SJSA1 (cell line): ENCODE results near the gene SYK. TPM values are rescaled to one million over a fixed set of nuclear protein-coding genes. Genes with fewer than 3 reads are reported as not detected.

Experiments
- DNase-seq, 2 experiments: peaks; one replicate each; pipeline ENCODE4 v3.0.0-alpha.2; 2015 to 2020; ENCODE audit warnings: low spot score in 2 of 2, low read depth in 1 of 2
- H3K27ac ChIP-seq: fragments of 250-450 bp; sonication (Bioruptor Pico); 2 replicates; pipeline ENCODE4 v1.5.1; 2020; ENCODE audit warnings: mild to moderate bottlenecking, moderate library complexity
- H3K27me3 ChIP-seq: fragments of 250-450 bp; sonication (Bioruptor Pico); replicated peaks from 2 replicates; pipeline ENCODE4 v1.5.1; 2020; ENCODE audit warnings: mild to moderate bottlenecking, moderate library complexity
- H3K36me3 ChIP-seq: fragments of 250-450 bp; sonication (Bioruptor Pico); 2 replicates; pipeline ENCODE4 v1.5.1; 2020; ENCODE audit warnings: mild to moderate bottlenecking
- H3K4me1 ChIP-seq: fragments of 250-450 bp; sonication (Bioruptor Pico); replicated peaks from 2 replicates; pipeline ENCODE4 v1.6.1; 2021; ENCODE audit warnings: mild to moderate bottlenecking
- H3K4me3 ChIP-seq: fragments of 250-450 bp; sonication (Bioruptor Pico); 2 replicates; pipeline ENCODE4 v1.5.1; 2020; ENCODE audit warnings: mild to moderate bottlenecking
- H3K9me3 ChIP-seq: fragments of 250-450 bp; sonication (Bioruptor Pico); replicated peaks from 2 replicates; pipeline ENCODE4 v1.5.1; 2020; ENCODE audit warnings: mild to moderate bottlenecking
- total RNA-seq: library from RNA; depleted of rRNA; stranded (reverse); fragments of >200 nt; shearing (Covaris generic); gene quantifications from 2 replicates; pipeline ENCODE4 v1.2.3, GENCODE V29; 2014

SYK gene
- total RNA-seq, 1 experiment from 2014 or later: not detected

DNA sequence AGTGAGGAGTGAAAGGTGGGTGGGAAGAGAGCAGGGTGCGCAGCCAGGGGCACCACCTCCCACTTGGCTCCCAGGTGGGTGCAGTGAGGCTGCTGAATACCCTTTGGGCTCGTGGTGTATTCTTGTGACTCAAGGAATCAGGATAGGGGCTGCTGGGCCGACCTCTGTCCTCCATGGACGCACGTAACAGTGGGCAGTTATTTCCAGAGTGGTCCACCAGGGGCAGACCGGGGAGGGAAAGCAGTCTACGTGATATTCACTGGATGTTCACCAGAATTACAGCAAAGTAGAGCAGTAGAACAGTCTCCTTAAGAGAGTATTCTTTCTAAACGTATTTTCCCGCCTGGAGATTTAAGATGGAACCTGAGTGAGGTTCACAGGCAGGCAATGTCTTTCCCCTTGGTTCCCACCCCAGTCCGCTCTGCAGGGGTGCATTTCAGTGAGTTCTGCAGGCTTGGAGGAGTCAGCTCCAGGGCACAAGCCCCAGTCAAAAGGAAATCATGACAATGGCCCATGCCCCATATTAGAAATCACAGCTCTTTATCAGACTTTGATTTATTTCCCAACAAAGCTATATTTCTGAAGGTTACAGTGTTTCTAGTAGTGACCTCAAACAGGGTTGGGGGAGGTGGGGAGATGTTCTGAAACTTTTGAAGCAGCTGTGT is 88.7 kb downstream of the SYK start:
- Histone ChIP-seq H3K27me3 (no peaks in the 10 kb centered on the region; the same call in 1 of the 2 replicates), H3K9me3 (no peaks in the 10 kb centered on the region), H3K27ac (no peak overlapping the region), H3K4me3 (no peak overlapping the region), H3K36me3 (no peaks in the 10 kb centered on the region), H3K4me1 (no peaks in the 10 kb centered on the region)
- no peak for DNase-seq

DNA sequence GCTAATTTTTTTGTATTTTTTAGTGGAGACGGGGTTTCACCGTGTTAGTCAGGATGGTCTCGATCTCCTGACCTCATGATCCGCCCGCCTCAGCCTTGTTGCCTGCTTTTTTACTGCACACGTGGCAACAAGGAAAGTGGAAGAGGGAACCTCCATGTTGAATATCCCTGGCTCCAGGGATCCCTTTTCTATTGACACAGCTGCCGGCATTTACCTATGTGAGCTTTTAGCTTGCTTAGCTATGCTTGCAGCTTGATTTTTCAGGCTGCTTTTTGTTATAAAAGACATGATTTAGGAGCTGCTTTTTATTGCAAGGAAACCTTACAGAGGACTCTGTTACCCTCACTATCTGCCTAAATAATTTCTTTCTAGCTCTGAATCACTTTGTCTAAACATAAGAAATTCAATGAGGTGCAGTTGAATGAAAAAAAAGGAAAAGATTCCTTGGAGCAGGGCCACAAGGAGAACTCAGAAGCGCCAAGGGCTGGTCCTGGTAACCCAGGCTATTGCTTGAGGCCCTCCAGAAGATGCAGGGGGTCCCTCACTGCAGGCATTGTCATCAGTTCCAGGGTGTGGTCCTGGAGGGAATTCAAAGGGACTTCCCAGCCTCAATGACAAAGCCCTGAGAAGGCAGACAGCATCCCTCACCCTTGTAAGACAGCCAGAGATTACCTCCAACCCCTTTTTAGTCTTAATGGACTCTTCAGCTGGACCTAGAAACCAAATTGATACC is 89.9 kb downstream of the SYK start:
- DNase-seq: no peak
- H3K36me3 ChIP-seq: no peaks in the 10 kb centered on the region
- H3K4me3 ChIP-seq: no peak overlapping the region
- H3K27ac ChIP-seq: no peak overlapping the region
- no peaks in the 10 kb centered on the region; the same call in 1 of the 2 replicates for H3K27me3 ChIP-seq
- no peaks in the 10 kb centered on the region for H3K9me3 ChIP-seq
- no peaks in the 10 kb centered on the region for H3K4me1 ChIP-seq

DNA sequence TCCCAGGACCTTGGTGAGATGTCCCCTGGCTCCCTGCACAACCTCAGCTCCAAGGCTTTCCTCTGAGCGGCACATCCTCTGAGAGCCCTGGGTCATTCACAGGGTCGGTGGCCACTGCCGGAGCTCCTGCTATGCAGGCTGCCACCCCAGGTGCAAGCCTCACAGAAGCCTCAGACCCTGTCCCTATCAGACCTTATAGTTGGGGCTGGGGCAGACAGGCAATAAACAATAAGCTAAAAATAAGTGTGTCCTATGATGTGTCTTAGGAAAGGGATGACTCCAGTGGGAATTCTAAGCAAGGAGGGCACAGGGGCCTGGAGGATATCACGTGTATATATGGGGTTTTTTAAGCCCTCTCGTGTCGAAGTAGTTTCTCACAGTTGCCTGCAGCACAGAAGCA is 91.3 kb downstream of the SYK start:
- Histone ChIP-seq H3K27me3 (no peaks in the 10 kb centered on the region; the same call in 1 of the 2 replicates), H3K36me3 (no peaks in the 10 kb centered on the region), H3K4me1 (no peaks in the 10 kb centered on the region), H3K9me3 (no peaks in the 10 kb centered on the region), H3K4me3 (no peak overlapping the region), H3K27ac (no peak overlapping the region)
- no peak for DNase-seq

DNA sequence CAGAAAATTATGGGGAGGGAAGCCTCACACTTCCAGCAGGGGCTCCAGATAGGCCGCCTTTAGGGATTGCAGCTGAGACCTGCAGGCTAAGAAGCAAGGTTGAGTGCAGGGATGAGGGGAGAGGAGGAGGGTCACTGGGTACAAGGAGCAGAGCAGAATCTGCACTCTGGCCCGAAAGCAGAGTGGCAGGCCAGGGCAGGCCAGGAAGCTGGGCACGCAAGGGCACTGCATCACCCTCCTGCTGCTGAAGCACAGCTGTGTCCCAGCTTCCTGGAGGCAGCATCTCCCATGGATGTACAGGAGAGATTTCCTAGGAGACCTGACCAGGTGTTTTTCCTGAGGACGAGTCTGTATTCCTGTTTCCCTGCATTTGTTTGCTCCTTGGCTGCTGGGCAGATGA is 92.1 kb downstream of the SYK start:
- Histone ChIP-seq H3K36me3 (no peaks in the 10 kb centered on the region), H3K4me1 (no peaks in the 10 kb centered on the region), H3K9me3 (no peaks in the 10 kb centered on the region), H3K4me3 (no peak overlapping the region), H3K27me3 (no peaks in the 10 kb centered on the region; the same call in 1 of the 2 replicates), H3K27ac (no peak overlapping the region)
- DNase-seq: no peak

DNA sequence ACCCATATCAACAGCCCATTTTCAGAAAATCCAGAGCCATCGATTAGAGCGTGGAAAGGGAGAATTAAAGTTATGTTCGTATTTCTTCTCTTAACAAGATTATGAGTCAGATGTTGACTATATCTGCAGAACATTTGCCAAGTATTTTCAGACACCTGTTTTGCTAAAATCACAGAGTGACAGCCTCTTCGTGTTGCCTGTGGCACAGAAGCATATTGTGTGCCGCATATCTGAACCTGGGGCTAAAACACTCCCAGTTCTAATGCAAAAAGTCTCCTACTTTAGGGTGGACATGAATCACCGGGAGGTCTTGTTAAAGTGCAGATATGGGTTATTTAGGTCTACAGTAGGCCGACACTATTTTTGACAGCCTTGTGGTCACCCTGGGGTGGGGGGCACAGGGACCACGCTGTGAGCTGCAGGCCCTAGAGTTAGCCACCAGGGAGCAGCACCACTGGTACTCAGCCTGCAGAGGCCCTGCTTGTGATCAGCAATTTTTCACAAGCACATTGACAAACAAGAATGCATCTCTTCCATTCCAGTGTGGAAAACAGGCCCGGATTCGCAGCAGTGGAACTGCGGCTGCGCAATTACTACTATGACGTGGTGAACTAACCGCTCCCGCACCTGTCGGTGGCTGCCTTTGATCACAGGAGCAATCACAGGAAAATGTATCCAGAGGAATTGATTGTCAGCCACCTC is 93.5 kb downstream of the SYK start:
- DNase-seq: no peak
- Histone ChIP-seq H3K27me3 (no peaks in the 10 kb centered on the region; the same call in 1 of the 2 replicates), H3K9me3 (no peaks in the 10 kb centered on the region), H3K4me3 (no peak overlapping the region), H3K36me3 (no peaks in the 10 kb centered on the region), H3K4me1 (no peaks in the 10 kb centered on the region), H3K27ac (no peak overlapping the region)

DNA sequence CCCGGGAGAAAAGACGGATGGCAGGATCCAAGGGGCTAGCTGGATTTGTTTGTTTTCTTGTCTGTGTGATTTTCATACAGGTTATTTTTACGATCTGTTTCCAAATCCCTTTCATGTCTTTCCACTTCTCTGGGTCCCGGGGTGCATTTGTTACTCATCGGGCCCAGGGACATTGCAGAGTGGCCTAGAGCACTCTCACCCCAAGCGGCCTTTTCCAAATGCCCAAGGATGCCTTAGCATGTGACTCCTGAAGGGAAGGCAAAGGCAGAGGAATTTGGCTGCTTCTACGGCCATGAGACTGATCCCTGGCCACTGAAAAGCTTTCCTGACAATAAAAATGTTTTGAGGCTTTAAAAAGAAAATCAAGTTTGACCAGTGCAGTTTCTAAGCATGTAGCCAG is 94.2 kb downstream of the SYK start:
- H3K36me3 ChIP-seq: no peaks in the 10 kb centered on the region
- H3K4me3 ChIP-seq: no peak overlapping the region
- H3K4me1 ChIP-seq: no peaks in the 10 kb centered on the region
- DNase-seq: no peak
- H3K27ac ChIP-seq: no peak overlapping the region
- H3K9me3 ChIP-seq: no peaks in the 10 kb centered on the region
- H3K27me3 ChIP-seq: no peaks in the 10 kb centered on the region

DNA sequence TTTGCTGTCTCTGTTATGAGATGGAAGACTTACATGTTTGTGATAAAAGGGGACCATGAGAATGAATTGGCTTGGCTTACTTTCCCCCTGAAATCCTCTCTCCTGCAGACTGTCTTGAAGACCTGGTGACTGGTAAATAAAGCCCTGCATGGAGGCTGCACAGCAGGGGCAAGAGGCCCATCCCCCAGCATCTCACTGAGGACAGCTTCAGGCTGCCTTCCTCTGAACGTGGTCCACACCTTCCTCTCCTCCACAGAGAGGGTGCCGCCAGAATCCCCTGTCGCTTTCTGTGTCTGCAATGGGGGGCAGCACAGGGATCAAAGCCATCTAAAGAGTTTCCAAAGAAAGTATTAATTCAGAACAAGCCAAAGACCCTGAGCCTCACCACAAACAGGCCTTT is 94.6 kb downstream of the SYK start:
- H3K27ac ChIP-seq: no peak overlapping the region
- H3K27me3 ChIP-seq: no peaks in the 10 kb centered on the region
- H3K36me3 ChIP-seq: no peaks in the 10 kb centered on the region
- H3K4me3 ChIP-seq: no peak overlapping the region
- DNase-seq: no peak
- no peaks in the 10 kb centered on the region for H3K4me1 ChIP-seq
- no peaks in the 10 kb centered on the region for H3K9me3 ChIP-seq

DNA sequence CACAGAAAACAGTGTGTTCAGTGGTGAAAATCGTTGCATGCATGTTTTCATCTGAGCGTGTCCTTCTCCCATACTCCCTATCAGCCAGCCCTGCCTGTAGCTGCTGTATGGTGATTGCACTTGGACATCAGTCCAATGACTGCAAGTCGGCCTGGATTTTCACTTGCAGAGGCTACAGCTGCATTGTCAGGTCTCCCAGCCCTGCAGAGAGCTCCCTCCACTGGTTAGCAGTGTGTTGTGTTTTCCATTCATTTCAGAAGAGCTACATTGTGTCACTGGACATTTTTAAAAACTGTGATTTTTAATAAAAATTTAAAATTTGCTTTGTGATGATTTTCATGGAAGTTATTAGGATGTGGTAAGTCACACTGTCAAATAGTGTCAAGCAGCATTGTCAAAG is 96.6 kb downstream of the SYK start:
- H3K4me3 ChIP-seq: no peak overlapping the region
- H3K27ac ChIP-seq: no peak overlapping the region
- no peaks in the 10 kb centered on the region for H3K36me3 ChIP-seq
- no peaks in the 10 kb centered on the region for H3K9me3 ChIP-seq
- no peaks in the 10 kb centered on the region for H3K27me3 ChIP-seq
- DNase-seq: no peak
- H3K4me1 ChIP-seq: no peaks in the 10 kb centered on the region

DNA sequence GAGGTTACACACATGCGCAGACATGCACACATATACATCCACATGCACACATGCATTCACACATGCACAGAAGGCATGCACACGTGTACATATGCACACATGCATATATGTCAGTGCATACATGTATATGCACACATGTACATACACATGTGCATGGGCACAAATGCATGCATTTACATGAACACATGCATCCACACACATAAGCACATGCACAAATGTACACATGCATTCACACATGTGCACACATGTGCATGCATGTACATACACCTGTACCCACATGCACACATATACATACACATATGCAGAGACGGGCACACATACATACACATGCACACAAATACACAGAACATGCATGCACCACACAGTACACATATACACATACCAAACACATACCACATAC is 97.7 kb downstream of the SYK start:
- no peak for DNase-seq
- Histone ChIP-seq H3K9me3 (no peaks in the 10 kb centered on the region), H3K27ac (no peak overlapping the region), H3K4me3 (no peak overlapping the region), H3K36me3 (no peaks in the 10 kb centered on the region), H3K4me1 (no peaks in the 10 kb centered on the region), H3K27me3 (no peaks in the 10 kb centered on the region)

DNA sequence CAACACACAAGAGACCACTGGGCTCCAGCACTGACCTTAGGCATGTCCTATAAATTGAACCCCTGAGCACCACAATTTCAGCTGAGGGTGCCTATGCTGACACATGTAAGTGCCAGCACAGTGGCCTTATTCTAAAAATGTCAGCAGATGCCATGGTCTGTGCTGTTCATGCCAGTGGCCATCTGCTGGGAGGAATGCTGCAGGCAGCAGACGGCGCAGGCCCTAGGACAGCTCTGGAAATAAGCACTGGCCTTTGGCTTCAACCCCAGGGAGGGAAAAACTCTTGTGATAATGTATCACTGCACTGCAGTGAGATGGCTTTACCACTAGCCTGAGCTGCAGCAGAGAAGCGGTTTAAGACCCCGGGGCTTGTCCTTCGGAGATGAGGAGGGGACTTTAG is 98.5 kb downstream of the SYK start:
- no peaks in the 10 kb centered on the region for H3K9me3 ChIP-seq
- no peak for DNase-seq
- no peaks in the 10 kb centered on the region for H3K36me3 ChIP-seq
- no peak overlapping the region for H3K27ac ChIP-seq
- H3K27me3 ChIP-seq: no peaks in the 10 kb centered on the region
- no peaks in the 10 kb centered on the region for H3K4me1 ChIP-seq
- H3K4me3 ChIP-seq: no peak overlapping the region

DNA sequence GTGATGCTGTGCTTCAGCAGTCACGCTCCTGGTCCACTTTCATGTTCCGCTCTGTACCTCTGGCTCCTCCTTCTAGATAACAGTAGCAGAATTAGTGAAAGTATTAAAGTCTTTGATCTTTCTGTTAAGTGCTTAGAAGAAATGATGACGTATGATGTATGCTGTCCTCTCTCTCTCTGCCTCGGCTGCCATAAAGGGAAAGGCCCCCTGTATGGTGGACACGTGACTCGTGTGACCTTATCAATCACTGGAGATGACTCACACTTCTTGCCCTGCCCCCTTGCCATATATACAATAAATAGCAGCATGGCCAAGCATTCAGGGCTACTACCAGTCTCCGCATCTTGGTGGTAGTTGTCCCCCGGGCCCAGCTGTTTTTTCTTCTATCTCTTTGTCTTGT is 100.3 kb downstream of the SYK start:
- H3K36me3 ChIP-seq: no peaks in the 10 kb centered on the region

DNA sequence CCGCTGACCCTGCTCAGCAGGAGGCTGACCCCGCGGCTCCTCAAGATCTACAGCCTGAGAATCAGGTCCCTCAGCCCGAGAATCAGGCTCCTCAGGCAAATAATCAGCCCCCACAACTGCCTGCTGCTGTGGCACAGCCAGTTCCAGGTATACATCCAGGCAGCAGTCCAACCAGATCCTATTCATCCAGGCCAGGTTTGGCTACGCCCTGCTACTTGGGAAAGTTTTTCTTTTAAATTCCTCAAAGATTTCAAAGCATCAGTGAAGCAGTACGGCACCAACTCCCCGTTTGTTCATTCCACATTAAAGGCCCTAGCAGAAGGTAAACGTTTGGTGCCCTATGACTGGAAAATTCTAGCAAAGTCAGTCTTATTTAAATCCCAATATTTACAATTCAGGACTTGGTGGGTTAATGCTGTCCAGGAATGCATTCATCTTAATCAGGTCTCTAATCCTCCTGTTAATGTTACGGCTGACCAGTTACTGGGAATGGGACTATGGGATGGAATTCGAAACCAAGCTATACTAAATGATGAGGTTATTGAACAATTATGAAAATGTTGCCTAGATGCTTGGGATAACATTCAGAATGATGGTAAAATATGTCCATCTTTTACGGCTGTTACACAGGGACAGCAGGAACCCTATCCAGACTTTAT is 102.3 kb downstream of the SYK start:
- no peak overlapping the region for H3K4me3 ChIP-seq
- DNase-seq: no peak
- H3K36me3 ChIP-seq: no peaks in the 10 kb centered on the region
- no peaks in the 10 kb centered on the region for H3K9me3 ChIP-seq
- no peaks in the 10 kb centered on the region for H3K27me3 ChIP-seq
- H3K27ac ChIP-seq: no peak overlapping the region
- H3K4me1 ChIP-seq: no peaks in the 10 kb centered on the region

More for the DNA sequence above, 100.3 kb downstream of the SYK start:
- Histone ChIP-seq H3K9me3 (no peaks in the 10 kb centered on the region), H3K4me1 (no peaks in the 10 kb centered on the region), H3K27ac (no peak overlapping the region), H3K27me3 (no peaks in the 10 kb centered on the region), H3K4me3 (no peak overlapping the region)
- DNase-seq: no peak

DNA sequence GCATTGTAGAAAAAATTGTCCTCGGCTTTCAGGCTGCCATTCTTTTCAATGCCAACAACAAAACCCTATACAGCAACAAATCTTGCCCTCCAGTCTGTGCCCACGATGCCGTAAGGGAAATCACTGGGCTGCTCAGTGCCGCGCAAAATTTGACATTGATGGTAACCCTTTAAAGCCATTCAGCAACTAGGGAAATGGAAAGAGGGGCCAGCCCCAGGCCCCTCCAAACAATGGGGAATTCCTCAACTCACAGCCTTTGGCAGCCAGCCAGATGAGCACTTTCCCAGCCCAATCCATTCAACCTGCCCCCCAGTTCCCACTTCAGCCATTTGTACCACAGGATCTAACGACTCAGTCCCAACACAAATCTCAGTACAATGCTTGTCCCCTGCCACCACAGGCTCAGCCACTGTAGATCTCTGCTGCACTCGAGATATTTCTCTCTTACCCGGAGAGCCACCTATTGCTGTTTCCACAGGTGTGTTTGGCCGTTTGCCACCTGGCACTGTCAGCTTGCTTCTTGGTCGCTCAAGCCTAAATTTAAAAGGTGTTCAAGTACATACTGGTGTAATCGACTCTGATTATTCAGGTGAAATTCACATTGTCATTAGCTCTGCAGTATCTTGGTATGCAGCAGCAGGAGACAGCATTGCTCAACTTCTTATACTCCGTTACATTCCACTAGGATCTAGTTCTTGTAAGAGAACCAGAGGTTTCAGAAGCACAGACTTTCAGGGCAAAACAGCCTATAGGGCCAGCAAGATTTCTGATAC is 103.3 kb downstream of the SYK start:
- no peaks in the 10 kb centered on the region for H3K4me1 ChIP-seq
- no peaks in the 10 kb centered on the region for H3K9me3 ChIP-seq
- H3K27ac ChIP-seq: no peak overlapping the region
- no peak overlapping the region for H3K4me3 ChIP-seq
- DNase-seq: no peak
- H3K27me3 ChIP-seq: no peaks in the 10 kb centered on the region
- H3K36me3 ChIP-seq: no peaks in the 10 kb centered on the region
